GM19372 (cell line): ENCODE measurements around the gene HSD3B2.

ENCODE experiments used
- ATAC-seq: cut with Tn5 transposase; IDR thresholded peaks from one replicate; pipeline ENCODE4 v1.9.1; 2021; ENCODE audit warnings: mild to moderate bottlenecking, low read depth, moderate library complexity; ENCODE audit not compliant: unreplicated experiment

Gene HSD3B2

DNA sequence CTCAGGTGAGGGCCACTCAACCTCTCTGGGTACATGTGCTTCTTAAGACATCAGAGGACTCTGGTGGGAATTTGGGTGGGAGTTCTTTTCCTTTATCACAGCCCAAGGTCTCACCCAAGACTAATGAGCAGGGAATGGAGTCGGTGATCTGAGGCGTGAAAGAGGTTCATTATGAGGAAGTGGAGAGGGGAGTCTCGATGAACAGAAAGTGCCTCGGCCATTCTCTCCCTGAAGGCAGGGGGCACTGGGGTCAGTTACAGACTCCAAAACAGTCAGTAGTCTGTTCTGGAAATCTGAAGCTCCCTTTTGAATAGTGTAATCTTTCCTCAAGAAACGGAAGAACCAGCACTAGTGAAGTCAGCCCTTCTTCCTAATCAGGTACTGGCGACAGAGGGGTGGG, 36.2 kb downstream of the HSD3B2 start:
- ATAC-seq, result no peak

DNA sequence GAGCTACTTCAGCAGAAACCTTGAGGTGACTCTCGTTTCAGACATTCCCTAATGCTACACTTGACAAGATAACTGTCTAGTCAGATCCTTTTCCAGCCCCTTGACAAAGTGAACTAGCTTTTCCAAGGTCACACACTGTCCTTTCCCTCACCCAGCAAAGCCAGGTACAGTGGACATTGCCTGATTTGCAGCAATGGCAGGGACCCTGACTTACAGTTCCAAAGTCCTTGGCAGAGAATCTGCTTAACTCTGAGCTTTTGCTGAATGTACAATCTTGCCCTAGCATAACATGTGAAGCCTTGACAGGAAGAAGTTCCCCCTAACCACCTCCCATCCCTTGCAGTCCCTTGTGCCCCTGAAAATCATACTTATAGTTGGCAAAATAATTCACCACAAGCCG, 37.1 kb downstream of the HSD3B2 start:
- no peak for ATAC-seq

DNA sequence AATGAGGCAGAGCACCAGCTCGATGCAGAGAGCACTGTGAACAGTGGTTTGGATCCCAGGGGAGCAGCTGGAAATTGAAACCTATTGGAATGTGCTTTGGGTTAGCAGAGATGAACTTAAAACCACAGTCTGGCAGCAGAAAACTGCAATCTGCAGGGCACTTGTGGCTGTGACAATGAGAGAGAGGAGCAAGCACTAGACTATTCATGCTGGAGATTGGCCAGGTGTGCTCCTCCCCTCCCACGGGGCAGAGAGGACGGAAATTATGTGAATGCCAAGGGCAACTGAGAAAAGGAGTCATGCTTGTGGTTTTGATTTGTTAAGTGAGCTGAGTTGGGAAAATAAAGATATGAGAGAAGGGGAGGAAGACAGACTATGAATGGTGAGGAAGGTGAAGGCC, 38.1 kb downstream of the HSD3B2 start:
- ATAC-seq, result no peak

DNA sequence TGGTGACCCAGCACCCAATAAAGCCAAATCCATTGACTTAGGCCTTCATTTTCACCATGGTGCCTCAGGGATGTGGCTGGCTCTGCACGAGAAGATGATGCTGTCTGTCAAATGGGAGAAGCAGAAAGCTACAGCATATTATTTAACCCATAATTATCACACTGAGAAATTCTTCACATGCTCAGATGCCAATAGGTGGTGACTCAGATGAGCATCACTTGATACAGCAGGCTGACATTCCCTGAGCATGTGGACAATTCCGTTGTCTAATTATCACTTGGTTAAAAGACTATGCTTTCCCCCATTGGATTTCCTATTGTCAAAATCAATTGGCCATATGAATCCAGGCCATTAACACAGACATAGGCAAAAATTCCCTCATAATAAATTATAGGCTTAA, 48.0 kb downstream of the HSD3B2 start:
- ATAC-seq, result no peak

DNA sequence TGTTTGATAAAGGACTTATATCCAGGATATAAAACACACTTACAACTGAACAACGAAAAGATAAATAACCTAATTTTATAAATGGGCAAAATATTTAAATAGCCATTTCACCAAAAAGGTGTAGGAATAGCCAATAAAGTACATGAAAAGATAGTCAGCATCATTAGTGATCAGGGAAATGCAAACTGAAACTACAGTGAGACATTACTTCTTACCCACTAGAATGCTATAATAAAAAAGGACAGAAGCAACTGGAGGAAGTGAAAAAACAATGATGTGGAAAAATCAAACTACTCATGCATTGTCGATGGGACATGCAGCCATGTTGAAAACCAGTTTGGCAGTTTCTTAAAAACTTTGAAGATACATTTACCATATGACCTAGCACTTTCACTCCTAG, 48.6 kb downstream of the HSD3B2 start:
- no peak for ATAC-seq

DNA sequence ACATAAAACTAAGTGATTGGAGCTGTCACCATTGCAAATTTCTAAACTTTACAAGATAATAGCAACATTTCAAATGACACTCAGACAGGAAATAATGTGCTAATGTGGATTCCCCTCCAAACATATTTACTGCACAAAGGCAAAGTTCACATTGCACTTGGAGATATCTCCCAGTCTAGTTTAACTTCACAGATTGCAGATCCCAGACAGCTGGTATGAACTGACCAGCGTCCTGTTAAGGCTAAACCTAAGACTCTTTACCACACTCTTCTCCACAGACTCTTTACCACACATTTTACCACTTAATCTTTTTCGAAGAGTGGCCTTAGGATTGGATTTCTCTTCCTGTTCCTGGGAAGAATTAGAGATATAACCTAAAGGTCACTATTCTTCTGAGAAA, 51.5 kb downstream of the HSD3B2 start:
- ATAC-seq, result no peak

DNA sequence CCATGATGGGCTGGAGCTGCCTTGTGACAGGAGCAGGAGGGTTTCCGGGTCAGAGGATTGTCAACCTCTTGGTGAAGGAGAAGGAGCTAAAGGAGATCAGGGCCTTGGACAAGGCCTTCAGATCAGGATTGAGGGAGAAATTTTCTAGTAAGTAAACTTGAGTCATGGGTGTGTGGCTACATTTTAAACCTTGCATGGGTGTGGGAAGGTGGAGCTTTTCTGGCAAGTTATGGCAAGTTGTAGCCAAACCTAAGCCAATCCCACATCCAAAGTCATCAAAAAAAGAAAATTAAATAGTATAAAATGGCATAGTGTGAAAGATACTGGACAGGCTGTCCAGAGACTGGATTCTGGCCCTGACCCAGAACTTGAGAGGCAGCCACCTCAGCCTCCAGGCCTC, 52.3 kb downstream of the HSD3B2 start:
- ATAC-seq, result no peak

DNA sequence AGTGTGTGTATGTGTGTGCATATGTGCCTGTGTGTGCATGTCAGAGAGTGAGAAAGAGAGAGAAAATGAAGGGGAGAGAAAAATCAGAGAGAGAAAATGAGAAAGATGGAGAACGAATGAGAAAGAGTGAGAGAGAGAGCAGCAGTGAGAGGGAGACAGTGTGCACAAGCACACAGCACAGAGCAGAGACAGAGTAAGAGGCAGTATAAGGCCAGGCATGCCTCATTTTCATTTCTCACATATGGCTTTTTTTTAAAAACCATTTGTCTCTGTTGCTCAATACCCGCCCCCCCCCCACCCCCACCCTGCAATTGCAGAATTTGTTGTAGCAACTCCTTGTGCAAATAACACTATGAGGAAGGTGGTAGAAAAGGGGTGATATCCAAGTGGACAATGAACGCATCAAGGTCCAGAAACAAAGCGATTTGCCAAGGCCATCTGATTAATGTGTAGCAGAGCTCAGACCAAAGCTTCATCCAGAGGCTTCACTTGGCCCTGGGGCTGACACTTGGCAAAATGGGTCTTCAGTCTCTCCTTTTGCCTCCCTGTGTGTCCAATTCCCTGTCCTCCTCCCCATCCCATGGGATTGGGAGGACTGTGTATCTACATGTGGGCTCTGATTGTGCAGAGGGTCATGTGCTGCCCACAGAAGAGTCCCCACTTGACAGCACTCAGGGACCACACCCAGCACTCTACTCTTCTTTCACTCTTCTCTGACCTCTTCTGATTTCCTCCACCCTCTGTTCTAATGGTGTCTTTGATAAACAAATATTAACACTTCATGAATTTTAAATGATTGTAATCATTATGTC, 53.1 kb downstream of the HSD3B2 start:
- no peak for ATAC-seq

DNA sequence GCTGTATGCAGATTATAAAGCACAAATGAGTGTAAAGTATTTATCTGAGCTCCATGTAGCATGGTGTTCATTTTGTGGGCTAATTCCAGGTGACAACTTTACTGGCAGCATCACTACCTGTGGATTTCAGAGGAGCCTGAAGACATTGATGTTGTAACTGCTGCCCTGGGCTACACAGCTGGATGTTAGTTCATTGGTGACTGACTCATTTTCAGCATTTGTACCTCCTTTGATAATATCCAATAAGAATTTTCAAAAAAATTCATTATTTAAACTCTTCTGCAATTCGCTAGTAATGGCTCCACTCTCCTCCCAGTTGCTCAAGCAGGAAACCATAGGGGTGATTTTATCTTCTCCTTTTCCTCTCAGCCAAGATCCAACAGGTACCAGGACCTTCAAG, 54.8 kb downstream of the HSD3B2 start:
- ATAC-seq, result no peak

DNA sequence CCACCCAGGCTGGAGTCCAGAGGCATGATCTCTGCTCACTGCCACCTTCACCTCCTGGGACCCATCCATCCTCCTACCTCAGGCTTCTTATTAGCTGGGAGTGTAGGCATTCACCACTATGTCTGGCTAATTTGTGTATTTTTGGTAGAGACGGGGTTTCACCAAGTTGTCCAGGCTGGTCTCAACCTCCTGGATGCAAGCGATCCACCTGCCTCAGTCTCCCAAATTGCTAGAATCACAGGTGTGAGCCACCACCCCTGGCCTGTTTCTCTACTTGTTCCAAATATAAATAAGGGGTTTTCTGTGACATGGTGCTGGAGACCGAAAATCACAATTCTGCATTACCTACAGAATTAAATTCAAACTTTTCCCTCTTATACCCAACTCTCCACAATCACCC, 55.4 kb downstream of the HSD3B2 start:
- ATAC-seq, result no peak

DNA sequence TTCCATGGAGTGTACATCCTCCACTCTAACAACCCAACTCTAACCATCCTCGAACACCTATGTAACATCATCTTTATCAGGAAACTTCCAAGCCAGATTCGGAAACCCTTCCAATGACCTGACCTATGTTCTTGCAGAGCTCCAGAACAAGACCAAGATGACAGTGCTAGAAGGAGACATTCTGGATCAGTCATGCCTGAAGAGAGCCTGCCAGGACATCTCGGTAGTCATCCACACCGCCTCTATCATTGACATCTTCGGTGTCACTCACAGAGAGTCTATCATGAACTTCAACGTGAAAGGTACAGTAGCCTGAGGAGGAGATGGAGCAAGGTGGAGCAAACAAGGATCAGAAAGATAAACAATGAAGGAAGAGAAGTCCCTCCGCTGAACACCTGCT, 56.0 kb downstream of the HSD3B2 start:
- no peak for ATAC-seq

DNA sequence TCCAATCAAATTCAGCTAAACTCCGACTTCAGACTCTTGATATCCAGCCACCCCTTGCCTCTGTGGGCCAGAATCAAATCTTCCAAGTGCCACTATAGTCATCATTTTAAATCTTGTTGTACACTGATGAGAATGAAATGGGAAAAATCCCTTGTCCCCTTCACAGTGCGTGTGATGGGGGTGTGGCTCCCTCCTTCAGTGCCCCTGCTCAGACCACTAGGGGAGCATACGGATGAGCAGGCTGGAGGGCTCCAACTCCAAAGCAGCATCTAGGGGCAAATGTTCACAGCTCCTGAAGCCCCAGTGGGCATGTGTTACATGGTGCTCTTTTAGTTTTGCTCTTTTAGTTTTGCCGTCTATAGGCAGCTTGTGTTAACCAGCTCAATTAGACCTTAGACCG, 56.6 kb downstream of the HSD3B2 start:
- ATAC-seq, result no peak

DNA sequence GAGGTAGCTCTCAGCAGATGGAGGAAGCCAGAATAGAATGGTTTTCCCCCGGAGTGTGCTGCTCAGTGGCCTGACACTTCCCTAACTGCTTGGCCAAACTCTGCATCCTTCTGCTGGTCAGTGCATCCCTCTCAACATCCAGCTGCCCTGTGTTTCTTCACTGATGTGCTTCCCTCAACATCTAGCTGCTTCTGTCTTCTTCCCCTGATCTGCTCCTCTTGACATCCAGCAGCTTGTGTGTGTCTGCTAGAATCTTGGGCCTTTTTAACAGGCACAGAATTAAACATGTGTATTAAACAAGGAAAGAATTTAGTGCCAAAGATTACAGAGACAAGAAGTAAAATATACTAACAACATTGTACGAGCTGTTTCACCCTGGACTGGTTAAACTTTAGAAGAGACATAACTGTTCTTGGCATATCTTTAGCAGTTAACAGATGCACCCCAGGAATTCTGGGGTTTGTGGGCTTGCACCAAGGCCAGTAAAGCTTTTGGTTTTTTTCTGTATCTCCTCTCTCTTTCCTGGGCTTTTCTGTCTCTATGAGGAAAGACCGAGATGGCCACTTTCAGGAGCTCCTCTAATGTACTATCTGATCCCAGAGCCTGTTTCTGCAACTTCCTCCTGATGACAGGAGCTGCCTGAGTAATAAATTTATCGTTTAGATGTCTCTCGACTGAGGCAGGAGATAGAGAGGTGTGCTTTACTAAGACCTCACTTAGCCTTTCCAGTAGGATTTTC, 57.3 kb downstream of the HSD3B2 start:
- ATAC-seq, result no peak
